Karpas-422 (cell line): Measurements from ENCODE around the gene EFHD1. TPM values are rescaled to one million over a fixed set of nuclear protein-coding genes. Genes with fewer than 3 reads are reported as not detected.
"Not testable (repeated sequence)": the region's sequence is repeated elsewhere in the genome, so short reads cannot be mapped to it uniquely, and the experiment has no call there.

Experiments used
- DNase-seq: peaks from one replicate; pipeline ENCODE4 v3.0.0-alpha.2; 2015
- H2AFZ ChIP-seq: fragments of 200-600 bp; sonication (generic); 2 replicates; pipeline ENCODE4 v1.6.1; 2014; ENCODE audit warnings: antibody characterized with exemption, low read length, mixed read lengths
- H3K27ac ChIP-seq: fragments of 200-600 bp; sonication (generic); 2 replicates; pipeline ENCODE4 v1.5.1; 2014; ENCODE audit warnings: mild to moderate bottlenecking, low read length, moderate library complexity
- H3K27me3 ChIP-seq: fragments of 200-600 bp; sonication (generic); 2 replicates; pipeline ENCODE4 v1.6.1; 2014; ENCODE audit warnings: low read length, mixed read lengths
- H3K36me3 ChIP-seq: fragments of 200-600 bp; sonication (generic); 2 replicates; pipeline ENCODE4 v1.6.1; 2014; ENCODE audit warnings: low read length, mixed read lengths; ENCODE audit not compliant: insufficient read depth
- H3K4me1 ChIP-seq: fragments of 200-600 bp; sonication (generic); 2 replicates; pipeline ENCODE4 v1.6.1; 2014; ENCODE audit warnings: mild to moderate bottlenecking, low read length, mixed read lengths
- H3K4me2 ChIP-seq: fragments of 200-600 bp; sonication (generic); 2 replicates; pipeline ENCODE4 v1.6.1; 2014; ENCODE audit warnings: low read length, low read depth, mild to moderate bottlenecking; ENCODE audit not compliant: poor library complexity, severe bottlenecking
- H3K4me3 ChIP-seq: fragments of 200-600 bp; sonication (generic); 2 replicates; pipeline ENCODE4 v1.5.1; 2014; ENCODE audit warnings: mild to moderate bottlenecking, antibody characterized with exemption, low read length, mixed read lengths
- H3K79me2 ChIP-seq: fragments of 200-600 bp; sonication (generic); 2 replicates; pipeline ENCODE4 v1.6.1; 2014; ENCODE audit warnings: mild to moderate bottlenecking, low read length, mixed read lengths
- H3K9ac ChIP-seq: fragments of 200-600 bp; sonication (generic); 2 replicates; pipeline ENCODE4 v1.6.0; 2014; ENCODE audit warnings: low read length
- H3K9me2 ChIP-seq: fragments of 200-600 bp; sonication (generic), shearing (Covaris generic); replicated peaks from 2 replicates; pipeline ENCODE4 v1.6.0; 2014; ENCODE audit warnings: mild to moderate bottlenecking, low read length, moderate library complexity; ENCODE audit not compliant: insufficient read depth
- H3K9me3 ChIP-seq: fragments of 300-700, 200-600 bp; sonication (generic); 2 replicates; pipeline ENCODE4 v1.6.1; 2014; ENCODE audit warnings: low read length, mixed read lengths
- H4K20me1 ChIP-seq: fragments of 200-600 bp; sonication (generic); 2 replicates; pipeline ENCODE4 v1.6.1; 2014; ENCODE audit warnings: mild to moderate bottlenecking, antibody characterized with exemption, low read length, low read depth; ENCODE audit not compliant: insufficient read depth
- total RNA-seq: library from RNA; depleted of rRNA; stranded (reverse); fragments of >200 nt; shearing (Covaris generic); gene quantifications from 2 replicates; pipeline ENCODE4 v1.2.3, GENCODE V29; 2014; ENCODE audit warnings: low replicate concordance

EFHD1 gene
- total RNA-seq, 1 experiment from 2014 or later, result not detected

- peak overlapping the region; percentile 92 for H3K4me3 ChIP-seq
- H3K9me2 ChIP-seq, result no peaks in the 10 kb centered on the region
- peak overlapping the region; percentile 89 for H3K9ac ChIP-seq
- H3K9me3 ChIP-seq, result no peaks in the 10 kb centered on the region
- peaks cover 54% of the 10 kb centered on the region for H3K79me2 ChIP-seq
- no peaks in the 10 kb centered on the region for H4K20me1 ChIP-seq
- peak overlapping the region; percentile 54; the same call in 1 of the 2 replicates for H2AFZ ChIP-seq
- H3K36me3 ChIP-seq, result peaks cover 9% of the 10 kb centered on the region
- H3K27me3 ChIP-seq, result no peaks in the 10 kb centered on the region; the same call in 1 of the 2 replicates
- peak; percentile 61 for DNase-seq
- H3K4me1 ChIP-seq, result peaks cover 24% of the 10 kb centered on the region
- H3K4me2 ChIP-seq, result peak overlapping the region; percentile 73
- no peak overlapping the region for H3K27ac ChIP-seq
Observed at GRCh38 chr2:232697807-232698110, 64.4 kb downstream of the EFHD1 start.

GRCh38 chr2:232698556-232699091, 65.2 kb downstream of the EFHD1 start:
- no peak for DNase-seq
- Histone ChIP-seq H3K4me2 (peak overlapping the region; percentile 73), H3K79me2 (peaks cover 63% of the 10 kb centered on the region), H3K27me3 (no peaks in the 10 kb centered on the region), H3K9ac (peak overlapping the region; percentile 89), H3K27ac (no peak overlapping the region), H4K20me1 (no peaks in the 10 kb centered on the region), H3K36me3 (peaks cover 10% of the 10 kb centered on the region), H3K9me2 (no peaks in the 10 kb centered on the region), H3K4me3 (peak overlapping the region; percentile 92), H2AFZ (no peak overlapping the region), H3K4me1 (peaks cover 24% of the 10 kb centered on the region), H3K9me3 (no peaks in the 10 kb centered on the region)

GRCh38 chr2:232699110-232699509, 65.7 kb downstream of the EFHD1 start:
- no peaks in the 10 kb centered on the region for H3K9me2 ChIP-seq
- H3K4me3 ChIP-seq, result peak overlapping the region; percentile 92
- H3K79me2 ChIP-seq, result peaks cover 67% of the 10 kb centered on the region
- peak overlapping the region; percentile 89 for H3K9ac ChIP-seq
- DNase-seq, result no peak
- no peaks in the 10 kb centered on the region for H3K27me3 ChIP-seq
- peak overlapping the region; percentile 73 for H3K4me2 ChIP-seq
- H2AFZ ChIP-seq, result no peak overlapping the region
- peaks cover 15% of the 10 kb centered on the region for H3K36me3 ChIP-seq
- H4K20me1 ChIP-seq, result no peaks in the 10 kb centered on the region
- H3K27ac ChIP-seq, result no peak overlapping the region
- H3K4me1 ChIP-seq, result peaks cover 24% of the 10 kb centered on the region
- H3K9me3 ChIP-seq, result no peaks in the 10 kb centered on the region

- H4K20me1 ChIP-seq, result no peaks in the 10 kb centered on the region
- H2AFZ ChIP-seq, result no peak overlapping the region
- no peak overlapping the region for H3K9ac ChIP-seq
- H3K79me2 ChIP-seq, result peaks cover 76% of the 10 kb centered on the region
- H3K36me3 ChIP-seq, result peaks cover 20% of the 10 kb centered on the region
- peak overlapping the region; percentile 73 for H3K4me2 ChIP-seq
- H3K27me3 ChIP-seq, result no peaks in the 10 kb centered on the region
- H3K4me1 ChIP-seq, result peaks cover 24% of the 10 kb centered on the region
- H3K9me2 ChIP-seq, result no peaks in the 10 kb centered on the region
- no peak overlapping the region; the same call in 1 of the 2 replicates for H3K4me3 ChIP-seq
- H3K27ac ChIP-seq, result no peak overlapping the region
- no peak for DNase-seq
- no peaks in the 10 kb centered on the region for H3K9me3 ChIP-seq
Observed at GRCh38 chr2:232700154-232700553, 66.8 kb downstream of the EFHD1 start.

- H4K20me1 ChIP-seq, result 0 out of 2 replicates have a peak, but pooled peaks cover 3% of the 10 kb centered on the region
- H3K4me1 ChIP-seq, result no peaks in the 10 kb centered on the region
- H3K9me3 ChIP-seq, result no peaks in the 10 kb centered on the region
- no peaks in the 10 kb centered on the region for H3K27me3 ChIP-seq
- H2AFZ ChIP-seq, result no peak overlapping the region
- DNase-seq, result no peak
- no peaks in the 10 kb centered on the region for H3K9me2 ChIP-seq
- no peak overlapping the region for H3K4me2 ChIP-seq
- H3K79me2 ChIP-seq, result peaks cover 83% of the 10 kb centered on the region
- H3K9ac ChIP-seq, result no peak overlapping the region
- H3K4me3 ChIP-seq, result no peak overlapping the region
- peaks cover 30% of the 10 kb centered on the region; the same call in 1 of the 2 replicates for H3K36me3 ChIP-seq
- H3K27ac ChIP-seq, result no peak overlapping the region
Observed at GRCh38 chr2:232707076-232707475, 73.7 kb downstream of the EFHD1 start.

GRCh38 chr2:232713505-232713904, 80.1 kb downstream of the EFHD1 start:
- Histone ChIP-seq H4K20me1 (0 out of 2 replicates have a peak, but pooled peaks cover 3% of the 10 kb centered on the region), H3K4me3 (no peak overlapping the region), H3K27ac (no peak overlapping the region), H3K9ac (no peak overlapping the region), H3K9me3 (no peaks in the 10 kb centered on the region), H2AFZ (no peak overlapping the region), H3K4me2 (no peak overlapping the region), H3K36me3 (peaks cover 44% of the 10 kb centered on the region), H3K79me2 (peaks cover 91% of the 10 kb centered on the region), H3K4me1 (no peaks in the 10 kb centered on the region), H3K9me2 (no peaks in the 10 kb centered on the region), H3K27me3 (no peaks in the 10 kb centered on the region)
- no peak for DNase-seq

- Histone ChIP-seq H3K4me1 (no peaks in the 10 kb centered on the region), H4K20me1 (no peaks in the 10 kb centered on the region), H3K4me3 (no peak overlapping the region), H2AFZ (no peak overlapping the region), H3K27me3 (no peaks in the 10 kb centered on the region), H3K9me3 (no peaks in the 10 kb centered on the region), H3K36me3 (peaks cover 51% of the 10 kb centered on the region), H3K4me2 (no peak overlapping the region), H3K9ac (no peak overlapping the region), H3K9me2 (no peaks in the 10 kb centered on the region), H3K79me2 (peaks cover 99% of the 10 kb centered on the region), H3K27ac (no peak overlapping the region)
- DNase-seq, result no peak
Observed at GRCh38 chr2:232714969-232715368, 81.6 kb downstream of the EFHD1 start.

- not testable (repeated sequence) for DNase-seq, H3K4me3 ChIP-seq, H3K4me2 ChIP-seq, H3K4me1 ChIP-seq, H4K20me1 ChIP-seq, H3K27ac ChIP-seq, H3K9me2 ChIP-seq, H2AFZ ChIP-seq, H3K9me3 ChIP-seq, H3K9ac ChIP-seq, H3K27me3 ChIP-seq
- Histone ChIP-seq H3K36me3 (peaks cover 55% of the 10 kb centered on the region), H3K79me2 (peaks cover 88% of the 10 kb centered on the region)
Observed at GRCh38 chr2:232720056-232720455, 86.7 kb downstream of the EFHD1 start.
